ENCODE data around the gene ROCK1. TPM values are rescaled to one million over a fixed set of nuclear protein-coding genes. Genes with fewer than 3 reads are reported as not detected.

ROCK1 gene
- total and polyA plus RNA-seq, 2 donors (not counting 3 experiments of a cell fraction or from before 2014, with no cell fraction given), result 5.3 to 53.0 TPM

- CTCF ChIA-PET, result no interaction called here
- H3K9ac ChIP-seq (replicated peaks; ENCODE audit: extremely low read depth, insufficient read depth, low read length), result no peak overlapping the region
- no peak for DNase-seq (ENCODE audit: low read depth, low spot score)
- BruUV-seq (replicated peaks), result no TSS peak
- no peaks in the 10 kb centered on the region for H3K36me3 ChIP-seq (ENCODE audit: control insufficient read depth in 2 of 2, extremely low read depth in 1 of 2, insufficient read depth in 2 of 2, low read length in 2 of 2)
- TF ChIP-seq MYC (IDR thresholded peaks at IDR 0.05; ENCODE audit: low read depth, low read length) (no peak), GATA2 (IDR thresholded peaks at IDR 0.05; ENCODE audit: insufficient read depth, insufficient read length, low read depth, low read length) (no peak), EZH2 (IDR thresholded peaks at IDR 0.05; ENCODE audit: borderline replicate concordance, low read depth, low read length, severe bottlenecking) (no peak), FOS (IDR thresholded peaks at IDR 0.05; ENCODE audit: borderline replicate concordance, insufficient read depth, low read length) (no peak), MAX (IDR thresholded peaks at IDR 0.05; ENCODE audit: insufficient read depth, insufficient read length) (no peak), CTCF (IDR thresholded peaks at IDR 0.05; ENCODE audit: extremely low read depth in 1 of 2, insufficient read depth in 1 of 2, low read depth in 1 of 2, low read length in 2 of 2) (no peak), POLR2AphosphoS5 (IDR thresholded peaks at IDR 0.05; ENCODE audit: insufficient read depth, low read depth, low read length) (no peak), POLR2A (IDR thresholded peaks at IDR 0.05; ENCODE audit: low read depth, low read length) (no peak), JUN (IDR thresholded peaks at IDR 0.05; ENCODE audit: borderline replicate concordance, insufficient read depth, insufficient read length, low read depth) (no peak)
- POLR2A ChIA-PET, result no interaction called here
- H3K4me2 ChIP-seq (ENCODE audit: insufficient read depth, low read length), result no peak overlapping the region
- no peak overlapping the region for H3K4me3 ChIP-seq (replicated peaks in 1 of 3; ENCODE audit: insufficient read depth in 1 of 3, low read depth in 1 of 3, low read length in 3 of 3)
- H4K20me1 ChIP-seq (replicated peaks; ENCODE audit: control insufficient read depth, extremely low read depth, insufficient read depth, low read length), result peaks cover 32% of the 10 kb centered on the region
- H3K4me1 ChIP-seq (ENCODE audit: control insufficient read depth, extremely low read depth, insufficient read depth, low read length), result peaks cover 3% of the 10 kb centered on the region
- no peak overlapping the region for H3K27ac ChIP-seq (ENCODE audit: insufficient read depth, low read depth, low read length)
- no peaks in the 10 kb centered on the region for H3K27me3 ChIP-seq (ENCODE audit: control insufficient read depth in 2 of 2, insufficient read depth in 2 of 2, low read length in 2 of 2)
- no peaks in the 10 kb centered on the region for H3K9me1 ChIP-seq (replicated peaks; ENCODE audit: control insufficient read depth, extremely low read depth, insufficient read depth, low read length)
- FAIRE-seq, result no peak
- no peak overlapping the region for H2AFZ ChIP-seq (ENCODE audit: low read depth, low read length)
- no peaks in the 10 kb centered on the region for H3K9me3 ChIP-seq (replicated peaks; ENCODE audit: control insufficient read depth, insufficient read depth, low read length)
- H3K79me2 ChIP-seq (ENCODE audit: control insufficient read depth, insufficient read depth, low read length), result peaks cover 97% of the 10 kb centered on the region
- intact Hi-C loops (cut with micrococcal nuclease) (no loop called here), dilution Hi-C loops (cut with MboI; ENCODE audit: extremely low pct_ligation_motif_present, low sequenced_read_pairs) (no loop called here)
Observed at GRCh38 chr18:21080576-21080975, 31.0 kb downstream of the ROCK1 start.
